COR-L47 (cell line): ENCODE data around the gene POLD1.
A peak's percentile ranks its signal among the peaks of the same experiment; 100 is the strongest.

Experiments used
- DNase-seq: peaks from one replicate; lab custom pipeline; 2025; lab: John Stamatoyannopoulos, UW

Gene POLD1

DNA sequence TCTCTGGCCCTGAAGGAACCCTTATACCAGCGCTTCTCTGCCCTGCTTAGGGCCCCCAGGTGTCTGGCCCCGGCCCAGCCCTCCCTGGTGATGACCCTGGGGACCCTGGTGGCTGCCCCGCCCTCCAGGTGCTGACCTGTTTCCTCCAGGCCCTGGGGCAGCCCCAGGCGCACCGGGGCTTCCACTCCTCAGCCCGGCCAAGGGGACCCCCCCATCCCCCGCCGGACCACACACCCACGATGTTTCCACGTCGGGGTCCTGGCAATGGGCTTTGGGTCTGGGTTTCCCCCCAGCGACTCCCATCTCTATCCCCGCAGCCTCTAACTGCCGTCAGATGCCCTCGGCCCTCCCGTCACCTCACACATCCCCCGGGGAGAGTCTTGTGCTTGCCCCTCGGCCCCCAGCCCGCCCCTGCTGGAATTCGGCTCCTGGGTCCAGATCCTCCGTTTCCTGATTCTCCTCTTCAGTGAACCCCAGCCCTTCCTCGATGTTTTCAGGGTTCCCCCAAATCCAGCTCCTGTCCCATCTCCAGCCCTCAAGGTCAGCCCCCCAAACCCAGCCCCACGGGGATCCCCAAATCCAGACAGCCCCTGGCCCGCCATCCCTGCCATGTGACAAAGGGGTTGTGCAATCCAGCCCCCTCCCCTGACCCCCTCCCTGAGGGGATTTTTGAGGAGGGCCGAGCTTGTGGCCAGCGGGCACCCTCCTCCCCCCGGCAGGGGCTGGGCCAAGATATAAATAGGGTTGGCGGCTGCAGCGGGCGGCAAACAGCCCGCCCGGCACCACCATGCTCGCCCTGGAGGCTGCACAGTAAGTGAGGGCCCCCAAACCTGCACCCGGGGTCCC is 34.3 kb downstream of the POLD1 start, which contains the start of gene SPIB:
SPIB (plus strand) TSS at position 763 of the 846 bp plus-strand sequence; CDS start at position 788, 25 bp downstream.
- no peak for DNase-seq

GRCh38 chr19:50419022-50419579 is 35.0 kb downstream of the POLD1 start:
- DNase-seq, result no peak

- no peak for DNase-seq
These were observed 35.5 kb downstream of the POLD1 start for GRCh38 chr19:50419580-50420035.

- no peak for DNase-seq
These were observed 36.0 kb downstream of the POLD1 start for GRCh38 chr19:50420127-50420526.

- no peak for DNase-seq
These were observed 36.7 kb downstream of the POLD1 start for GRCh38 chr19:50420808-50421207.

- DNase-seq, result no peak
These were observed 38.5 kb downstream of the POLD1 start for GRCh38 chr19:50422397-50423278.

DNA sequence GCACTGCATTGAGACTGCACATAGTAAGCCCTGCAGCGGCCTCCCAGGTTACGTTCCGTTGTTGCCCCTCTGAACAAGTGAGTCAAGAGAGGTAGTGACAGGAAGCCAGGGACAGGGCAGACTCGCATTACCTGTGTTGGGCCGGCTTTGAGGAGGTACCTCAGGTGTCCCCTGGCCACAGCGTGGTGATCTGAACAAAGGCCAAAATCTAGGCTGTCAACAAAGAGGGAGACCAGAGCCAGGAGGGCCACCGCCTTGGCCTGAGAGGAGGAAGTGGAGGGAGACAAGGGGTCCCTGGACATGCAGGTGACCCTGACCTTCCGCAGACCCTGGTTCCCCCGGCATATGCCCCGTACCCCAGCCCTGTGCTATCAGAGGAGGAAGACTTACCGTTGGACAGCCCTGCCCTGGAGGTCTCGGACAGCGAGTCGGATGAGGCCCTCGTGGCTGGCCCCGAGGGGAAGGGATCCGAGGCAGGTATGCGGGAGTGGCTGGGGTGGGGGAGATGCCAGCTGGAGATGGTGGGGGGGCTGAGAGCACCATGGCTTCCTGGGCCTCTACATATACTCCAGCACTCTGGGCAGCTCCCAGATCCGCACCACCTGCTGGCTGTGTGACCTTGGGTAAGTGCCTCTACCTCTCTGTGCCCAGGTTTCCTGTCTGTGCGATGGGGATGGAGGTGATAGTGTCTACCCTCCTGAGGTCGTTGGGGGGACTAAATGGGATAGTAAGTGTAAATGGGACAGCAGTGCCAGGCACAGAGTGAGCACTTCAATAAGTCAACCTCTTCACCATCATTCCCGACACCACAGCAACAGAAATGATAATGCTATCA is 39.3 kb downstream of the POLD1 start:
- DNase-seq, result no peak

- DNase-seq, result no peak
These were observed 41.4 kb downstream of the POLD1 start for GRCh38 chr19:50425581-50425980.

DNA sequence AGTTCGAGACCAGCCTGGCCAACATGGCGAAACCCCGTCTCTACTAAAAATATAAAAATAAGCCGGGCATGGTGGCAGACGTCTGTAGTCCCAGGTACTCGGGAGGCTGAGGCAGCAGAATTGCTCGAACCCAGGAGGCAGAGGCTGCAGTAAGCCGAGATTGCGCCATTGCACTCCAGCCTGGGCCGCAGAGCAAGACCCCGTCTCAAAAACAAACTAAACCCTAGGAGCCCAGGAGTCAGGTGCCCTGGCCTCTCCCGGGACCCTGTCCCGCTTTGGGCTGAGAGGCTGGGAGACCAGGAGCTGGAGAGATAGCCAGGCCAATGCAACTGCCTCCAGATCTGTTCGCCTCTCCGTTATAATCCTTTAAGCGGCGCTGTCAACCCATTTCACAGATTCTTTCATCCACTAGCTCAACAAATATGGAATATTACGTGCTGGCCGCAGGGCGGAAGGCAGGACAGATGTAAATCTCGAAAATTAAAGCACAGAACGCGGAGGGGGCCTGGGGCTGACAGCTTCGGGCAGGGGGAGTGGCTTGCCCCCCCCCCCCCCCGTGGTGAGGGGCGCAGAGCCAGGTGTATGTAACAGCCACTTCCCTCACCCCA is 43.3 kb downstream of the POLD1 start:
- DNase-seq, result no peak

DNA sequence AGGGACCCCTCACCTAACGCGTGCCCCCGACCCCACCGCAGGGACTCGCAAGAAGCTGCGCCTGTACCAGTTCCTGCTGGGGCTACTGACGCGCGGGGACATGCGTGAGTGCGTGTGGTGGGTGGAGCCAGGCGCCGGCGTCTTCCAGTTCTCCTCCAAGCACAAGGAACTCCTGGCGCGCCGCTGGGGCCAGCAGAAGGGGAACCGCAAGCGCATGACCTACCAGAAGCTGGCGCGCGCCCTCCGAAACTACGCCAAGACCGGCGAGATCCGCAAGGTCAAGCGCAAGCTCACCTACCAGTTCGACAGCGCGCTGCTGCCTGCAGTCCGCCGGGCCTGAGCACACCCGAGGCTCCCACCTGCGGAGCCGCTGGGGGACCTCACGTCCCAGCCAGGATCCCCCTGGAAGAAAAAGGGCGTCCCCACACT is 43.9 kb downstream of the POLD1 start:
- DNase-seq, result no peak

GRCh38 chr19:50428772-50429463 is 44.8 kb downstream of the POLD1 start:
- no peak for DNase-seq

DNA sequence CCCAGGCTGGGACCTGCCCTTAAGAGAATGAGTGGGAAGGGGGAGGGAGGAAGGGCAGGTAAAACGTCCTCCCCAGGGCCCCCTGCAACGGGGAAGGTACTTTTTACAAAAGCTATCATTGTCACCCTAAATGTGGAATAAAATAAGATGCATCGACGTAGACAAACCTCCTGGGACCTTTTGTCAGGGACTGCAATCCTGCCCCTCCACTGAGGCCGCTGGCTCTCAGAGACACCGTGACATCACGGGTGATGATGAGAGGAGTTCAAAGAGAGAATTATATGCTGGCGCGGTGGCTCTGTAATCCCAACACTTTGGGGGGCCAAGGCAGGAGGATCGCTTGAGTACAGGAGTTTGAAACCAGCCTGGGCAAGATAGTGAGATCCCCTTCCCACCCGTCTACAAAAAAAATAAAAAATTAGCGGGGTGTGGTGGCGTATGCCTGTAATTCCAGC is 46.8 kb downstream of the POLD1 start:
- no peak for DNase-seq

DNA sequence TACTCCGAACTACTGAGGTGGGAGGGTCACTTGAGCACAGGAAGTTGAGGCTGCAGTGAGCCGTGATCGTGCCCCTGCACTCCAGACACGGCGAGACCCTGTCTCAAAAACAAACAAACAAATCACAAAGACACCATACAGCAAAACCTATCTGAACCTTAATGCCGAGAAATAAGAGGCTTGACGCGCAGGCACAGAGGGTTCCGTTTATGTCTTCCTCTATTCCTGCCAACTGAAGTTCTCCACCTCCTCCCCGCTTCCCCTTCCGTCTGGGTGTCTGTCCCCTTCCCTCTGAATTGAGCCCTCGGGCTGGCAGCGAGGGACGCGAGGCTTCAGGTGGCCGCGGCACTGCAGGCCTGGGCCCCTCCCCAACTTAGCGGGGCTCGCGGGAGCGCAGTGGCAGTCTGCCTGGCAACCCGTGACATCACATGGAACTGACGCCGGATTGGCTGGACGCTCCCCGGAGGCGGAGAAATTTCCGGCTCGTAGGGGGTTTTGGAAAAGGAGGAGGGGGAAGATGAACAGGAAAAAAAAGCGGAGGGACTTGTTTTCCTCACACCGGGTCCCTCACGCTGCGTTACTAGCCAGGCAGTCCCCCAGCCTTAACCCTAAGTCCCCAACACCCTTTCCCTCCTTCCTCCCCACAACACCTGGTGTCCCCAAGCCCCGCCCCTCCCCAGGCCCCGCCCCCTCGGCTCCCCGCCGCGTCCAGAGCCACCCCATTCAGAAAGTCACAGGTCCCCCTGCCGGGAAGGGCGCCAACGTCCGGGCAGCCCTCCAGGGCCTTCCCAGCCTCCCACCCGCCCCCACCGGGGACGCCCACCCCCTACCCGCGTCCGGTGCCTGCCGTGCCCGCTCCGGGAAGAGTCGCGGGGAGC is 47.4 kb downstream of the POLD1 start:
- DNase-seq, result peak; percentile 81

DNA sequence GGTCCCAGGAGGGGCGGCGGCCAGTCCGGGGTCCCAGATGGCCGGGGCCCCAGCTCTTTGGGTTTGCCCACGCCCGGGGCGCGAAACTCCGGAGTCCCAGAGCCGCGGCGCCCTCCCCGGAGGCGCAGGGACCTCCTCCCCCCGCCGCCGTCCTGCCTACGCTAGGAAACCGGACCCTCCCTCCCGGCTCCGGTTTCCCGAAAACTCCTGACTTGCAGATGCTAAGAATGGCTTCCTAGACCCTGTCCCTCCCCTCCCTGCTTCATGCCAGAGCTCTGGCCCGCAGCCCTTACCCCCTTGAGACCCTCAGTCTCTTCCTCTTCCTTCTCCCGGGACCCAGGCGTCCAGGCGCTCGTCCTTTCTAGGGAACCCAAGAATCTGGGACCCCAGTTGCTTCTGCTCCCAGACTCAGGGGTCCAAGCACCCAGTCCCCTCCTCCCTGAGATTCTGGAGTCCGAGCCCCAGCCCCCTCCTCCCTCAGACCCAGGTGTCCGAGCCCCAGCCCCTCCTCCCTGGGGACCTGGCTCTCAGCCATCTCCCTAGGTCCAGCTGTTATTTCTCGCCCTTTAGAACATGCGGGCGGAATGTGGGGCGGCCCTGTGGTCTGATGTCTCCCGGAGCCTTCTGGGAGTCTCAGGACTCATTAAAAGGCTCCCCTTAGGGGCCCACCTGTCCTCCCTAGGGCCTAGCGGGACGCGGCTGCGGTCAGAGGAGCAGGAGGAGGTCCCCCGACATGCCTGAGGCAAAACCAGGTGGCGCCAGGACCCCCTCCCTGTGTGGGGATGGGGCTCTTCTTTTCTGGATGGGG is 48.3 kb downstream of the POLD1 start, which contains the start of gene MYBPC2:
MYBPC2 (plus strand) TSS at position 672 of the 808 bp plus-strand sequence; CDS start at position 734, 62 bp downstream.
- peak; percentile 15 for DNase-seq

- no peak for DNase-seq
These were observed 49.3 kb downstream of the POLD1 start for GRCh38 chr19:50433201-50434180.

- DNase-seq, result peak; percentile 67
These were observed 50.4 kb downstream of the POLD1 start for GRCh38 chr19:50434525-50434924.

GRCh38 chr19:50435221-50435620 is 51.1 kb downstream of the POLD1 start:
- DNase-seq, result no peak
